IMR-90 (cell line): ENCODE measurements around the gene RPS5. TPM values are rescaled to one million over a fixed set of nuclear protein-coding genes. Genes with fewer than 3 reads are reported as not detected.

Source experiments
- ATAC-seq: fragments of 200-7000 bp; cut with Tn5 transposase; 2 replicates; pipeline ENCODE4 v1.9.1; 2020; ENCODE audit warnings: low read depth, mild to moderate bottlenecking, moderate library complexity
- BruUV-seq: library from RNA; stranded (reverse); fragments of 400-500 nt; replicated peaks from 2 replicates; lab custom pipeline; 2021; lab: Mats Ljungman, UMichigan
- CTCF ChIA-PET: fragments of 300-600 bp; formaldehyde crosslinking; extraction: SDS; loops from one replicate; lab custom pipeline; 2021; ENCODE audit warnings: antibody characterized with exemption; lab: Yijun Ruan, JAX
- POLR2A ChIA-PET: fragments of 300-600 bp; sonication (Branson Sonifier 250); formaldehyde crosslinking; loops from one replicate; lab custom pipeline; 2022; ENCODE audit warnings: antibody characterized with exemption; ENCODE audit not compliant: unreplicated experiment; lab: Charles Lee
- DNase-seq: peaks from one replicate; pipeline ENCODE4 v3.0.0; 2013
- H2AFZ ChIP-seq: replicated peaks from 2 replicates; pipeline ENCODE3; 2013; ENCODE audit warnings: low read length, mild to moderate bottlenecking; ENCODE audit not compliant: poor library complexity
- H2AK5ac ChIP-seq: 2 replicates; pipeline ENCODE4 v1.6.1; 2013; ENCODE audit warnings: low read depth, low read length, inconsistent platforms
- H2AK9ac ChIP-seq: replicated peaks from 2 replicates; pipeline ENCODE3; 2013; ENCODE audit warnings: mild to moderate bottlenecking, low read depth, low read length, moderate library complexity; ENCODE audit not compliant: poor library complexity
- H2BK120ac ChIP-seq: 2 replicates; pipeline ENCODE4 v1.6.1; 2013; ENCODE audit warnings: low read depth, low read length, inconsistent platforms
- H2BK15ac ChIP-seq: 3 replicates; pipeline ENCODE4 v1.6.1; 2013; ENCODE audit warnings: low read depth, low read length, inconsistent platforms
- H2BK20ac ChIP-seq: 2 replicates; pipeline ENCODE4 v1.6.1; 2013; ENCODE audit warnings: low read depth, mild to moderate bottlenecking, inconsistent platforms, low read length, moderate library complexity
- H2BK5ac ChIP-seq: 2 replicates; pipeline ENCODE4 v1.6.1; 2013; ENCODE audit warnings: mild to moderate bottlenecking, low read depth, low read length, inconsistent platforms; ENCODE audit not compliant: poor library complexity, severe bottlenecking
- H3K14ac ChIP-seq: replicated peaks from 2 replicates; pipeline ENCODE4 v1.6.1; 2013; ENCODE audit warnings: low read depth, low read length, inconsistent platforms
- H3K18ac ChIP-seq: 2 replicates; pipeline ENCODE4 v1.6.1; 2013; ENCODE audit warnings: low read depth, low read length, control low read depth
- H3K23ac ChIP-seq: 2 replicates; pipeline ENCODE4 v1.6.1; 2013; ENCODE audit warnings: low read depth, low read length, inconsistent platforms
- H3K27ac ChIP-seq: 2 replicates; pipeline ENCODE4 v1.5.1; 2013; ENCODE audit warnings: mild to moderate bottlenecking, control low read depth, low read length; ENCODE audit not compliant: insufficient read depth
- H3K27me3 ChIP-seq: 2 replicates; pipeline ENCODE4 v1.6.1; 2013; ENCODE audit warnings: low read length; ENCODE audit not compliant: control insufficient read depth, insufficient read depth
- H3K36me3 ChIP-seq: 2 replicates; pipeline ENCODE4 v1.6.1; 2013; ENCODE audit warnings: low read length, mixed read lengths; ENCODE audit not compliant: control insufficient read depth, insufficient read depth
- H3K4ac ChIP-seq: 2 replicates; pipeline ENCODE4 v1.6.1; 2013; ENCODE audit warnings: low read depth, low read length, inconsistent platforms
- H3K4me1 ChIP-seq: 2 replicates; pipeline ENCODE4 v1.6.1; 2013; ENCODE audit warnings: low read length, mixed read lengths; ENCODE audit not compliant: control insufficient read depth, insufficient read depth
- H3K4me2 ChIP-seq: 2 replicates; pipeline ENCODE4 v1.6.1; 2013; ENCODE audit warnings: low read depth, mild to moderate bottlenecking, control low read depth, low read length, moderate library complexity
- H3K4me3 ChIP-seq: 2 replicates; pipeline ENCODE4 v1.5.1; 2013; ENCODE audit warnings: low read depth, mild to moderate bottlenecking, control low read depth, low read length, moderate library complexity; ENCODE audit not compliant: insufficient read depth
- H3K56ac ChIP-seq: 2 replicates; pipeline ENCODE4 v1.6.1; 2013; ENCODE audit warnings: low read length, inconsistent platforms; ENCODE audit not compliant: insufficient read depth; ENCODE audit errors: extremely low read depth
- H3K79me1 ChIP-seq, 2 experiments: 2 replicates each; pipeline ENCODE4 v1.6.1; 2013; ENCODE audit warnings: low read length in 2 of 2, inconsistent platforms in 1 of 2, low read depth in 1 of 2
- H3K9ac ChIP-seq: 2 replicates; pipeline ENCODE4 v1.6.1; 2013; ENCODE audit warnings: low read depth, low read length, control low read depth
- H3K9me1 ChIP-seq: 2 replicates; pipeline ENCODE4 v1.6.1; 2013; ENCODE audit warnings: low read length, inconsistent platforms; ENCODE audit not compliant: insufficient read depth
- H3K9me3 ChIP-seq: 2 replicates; pipeline ENCODE4 v1.6.1; 2013; ENCODE audit warnings: low read length; ENCODE audit not compliant: control insufficient read depth, insufficient read depth
- H4K20me1 ChIP-seq: 2 replicates; pipeline ENCODE4 v1.6.1; 2013; ENCODE audit warnings: low read length, inconsistent platforms; ENCODE audit not compliant: insufficient read depth
- H4K5ac ChIP-seq: 2 replicates; pipeline ENCODE4 v1.6.1; 2013; ENCODE audit warnings: mild to moderate bottlenecking, low read depth, low read length, control low read depth
- H4K8ac ChIP-seq, 2 experiments: 2 replicates each; pipeline ENCODE4 v1.6.1; 2013; ENCODE audit warnings: low read depth in 2 of 2, low read length in 2 of 2, control low read depth in 1 of 2, inconsistent platforms in 1 of 2
- H4K91ac ChIP-seq: 2 replicates; pipeline ENCODE4 v1.6.1; 2013; ENCODE audit warnings: low read depth, low read length, inconsistent platforms; ENCODE audit not compliant: insufficient read depth
- BHLHE40 ChIP-seq: fragments of 150-350 bp; IDR thresholded peaks from 2 replicates; pipeline ENCODE4 v1.6.1; 2016; ENCODE audit warnings: mild to moderate bottlenecking, low read depth, low read length
- CEBPB ChIP-seq: IDR thresholded peaks from 2 replicates; pipeline ENCODE4 v1.6.1; 2012; ENCODE audit warnings: low read depth, low read length, improper control_type of control experiment
- ELK1 ChIP-seq: fragments of 150-350 bp; IDR thresholded peaks from 2 replicates; pipeline ENCODE4 v1.6.1; 2016; ENCODE audit warnings: low read depth, mild to moderate bottlenecking, low read length, moderate library complexity, borderline replicate concordance
- FOS ChIP-seq: fragments of 150-350 bp; IDR thresholded peaks from 2 replicates; pipeline ENCODE4 v1.6.1; 2016; ENCODE audit warnings: low read depth, low read length
- MXI1 ChIP-seq: IDR thresholded peaks from 2 replicates; pipeline ENCODE4 v1.6.1; 2012; ENCODE audit warnings: low read depth, mild to moderate bottlenecking, low read length, moderate library complexity, borderline replicate concordance
- NFE2L2 ChIP-seq: fragments of 150-350 bp; IDR thresholded peaks from 2 replicates; pipeline ENCODE4 v1.6.1; 2016; ENCODE audit warnings: low read depth, mild to moderate bottlenecking, low read length
- POLR2A ChIP-seq: IDR thresholded peaks from 2 replicates; pipeline ENCODE4 v1.6.1; 2012; ENCODE audit warnings: mild to moderate bottlenecking, low read depth, low read length
- RAD21 ChIP-seq: IDR thresholded peaks from 2 replicates; pipeline ENCODE4 v1.6.1; 2012; ENCODE audit warnings: low read length, improper control_type of control experiment
- RCOR1 ChIP-seq: IDR thresholded peaks from 2 replicates; pipeline ENCODE4 v1.6.1; 2012; ENCODE audit warnings: mild to moderate bottlenecking, low read length, improper control_type of control experiment; ENCODE audit not compliant: insufficient replicate concordance
- RFX5 ChIP-seq: IDR thresholded peaks from 2 replicates; pipeline ENCODE4 v1.8.0; 2012; ENCODE audit warnings: low read depth, mild to moderate bottlenecking, low read length, moderate library complexity
- SMC3 ChIP-seq: fragments of 150-350 bp; IDR thresholded peaks from 2 replicates; pipeline ENCODE4 v1.6.1; 2016; ENCODE audit warnings: low read depth, mild to moderate bottlenecking, antibody characterized with exemption, low read length, moderate library complexity
- USF2 ChIP-seq: fragments of 150-350 bp; IDR thresholded peaks from 2 replicates; pipeline ENCODE4 v1.6.1; 2017; ENCODE audit warnings: mild to moderate bottlenecking, antibody characterized with exemption, low read length, low read depth
- WGBS, 2 experiments: methylation state at CpG; one replicate each; pipeline versions ENCODE4 v1.1.5 to v1.1.7; 2013; ENCODE audit warnings: missing lambda C conversion rate in 2 of 2; ENCODE audit not compliant: insufficient read length in 1 of 2; ENCODE audit errors: extremely low coverage in 2 of 2; 5-methylcytosine and 5-hydroxymethylcytosine counted together
- dilution Hi-C: fragments of 300-500 bp; cut with HindIII; formaldehyde crosslinking; loops from one replicate; pipeline ENCODE4 v1.14.3; 2018; ENCODE audit warnings: low sequenced_read_pairs; ENCODE audit not compliant: unreplicated experiment
- in situ Hi-C: fragments of 300-500 bp; cut with MboI; formaldehyde crosslinking; loops from 3 replicates; pipeline ENCODE4 v1.14.3; 2019; ENCODE audit warnings: low sequenced_read_pairs, inconsistent platforms, mixed read lengths
- intact Hi-C: fragments of 100-400 bp; cut with micrococcal nuclease; formaldehyde crosslinking; loops from 2 replicates; pipeline ENCODE4 v1.10.0; 2022
- polyA plus RNA-seq, 3 experiments: library from polyadenylated mRNA; depleted of rRNA; stranded (reverse); fragments of >200 nt; gene quantifications; 2 replicates each; pipeline ENCODE4 v1.2.3, GENCODE V29; 2012; ENCODE audit warnings: low replicate concordance in 1 of 3
- total RNA-seq: library from RNA; depleted of rRNA; stranded (reverse); fragments of >200 nt; gene quantifications from 2 replicates; pipeline ENCODE4 v1.2.3, GENCODE V29; 2012

Gene RPS5
- total and polyA plus RNA-seq, 2 of the 4 experiments (the other 2 are of a cell fraction): 3,265 to 5,858 TPM

DNA sequence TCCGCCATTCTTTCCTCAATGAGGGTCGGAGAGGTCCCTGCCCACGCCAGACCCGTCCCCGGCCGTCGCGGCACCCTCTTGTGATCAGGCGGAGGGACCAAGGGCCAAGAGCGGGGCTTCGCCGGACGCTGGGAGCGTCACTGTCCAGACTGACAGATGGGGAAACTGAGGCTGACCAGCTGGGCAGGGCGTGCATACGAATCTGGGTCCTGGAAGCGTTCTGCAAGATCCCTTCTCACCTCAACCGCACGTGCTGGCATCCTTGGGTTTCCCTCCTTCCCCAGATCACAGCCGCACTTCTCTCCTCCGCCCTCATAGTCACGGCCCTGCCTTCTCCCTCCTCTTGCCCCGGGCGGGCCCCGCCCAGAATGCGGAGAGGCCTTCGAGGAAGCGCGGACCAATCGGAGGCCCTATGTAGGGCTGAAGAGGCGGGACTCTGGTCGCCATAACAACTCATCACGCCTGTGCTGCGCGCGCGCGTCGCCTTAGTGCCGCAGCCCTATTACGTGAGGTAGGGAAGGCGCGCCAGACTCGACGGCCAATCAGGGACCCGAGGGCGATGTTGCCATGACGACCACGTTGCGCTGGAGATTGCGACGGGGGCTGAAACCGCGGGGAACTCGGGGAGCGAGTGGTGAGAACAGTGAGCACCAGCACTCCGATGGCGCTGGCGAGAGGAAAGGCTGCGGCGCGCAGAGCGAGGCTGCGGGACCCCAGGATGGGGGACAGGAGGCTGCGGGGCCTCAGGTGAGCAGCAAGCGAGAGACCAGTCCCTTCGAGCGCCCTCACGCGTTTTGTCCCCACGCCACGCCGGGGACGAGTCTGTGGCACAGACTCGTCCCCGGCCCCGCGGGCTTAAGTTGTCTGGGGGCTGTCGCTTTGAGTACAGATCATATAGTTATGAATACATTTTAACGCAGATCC, 14.1 kb downstream of the RPS5 start (continued):
- TF ChIP-seq USF2: peak; percentile 50
- TF ChIP-seq POLR2A: peak; percentile 89
- no peak for TF ChIP-seq RAD21

GRCh38 chr19:58401840-58402421, 14.9 kb downstream of the RPS5 start:
- no peak overlapping the region for H3K18ac ChIP-seq
- ATAC-seq (no peak), DNase-seq (no peak)
- H2AK9ac ChIP-seq: peak overlapping the region; percentile 52
- H3K4me2 ChIP-seq: peak overlapping the region; percentile 81
- H3K4me1 ChIP-seq: peaks cover 5% of the 10 kb centered on the region
- H3K27ac ChIP-seq: no peak overlapping the region
- no peak overlapping the region for H4K5ac ChIP-seq
- intact Hi-C loops: no loop called here
- POLR2A ChIA-PET: no interaction called here
- H2BK15ac ChIP-seq: no peak overlapping the region
- H3K23ac ChIP-seq: no peak overlapping the region
- H3K14ac ChIP-seq: no peak overlapping the region
- H4K91ac ChIP-seq: no peak overlapping the region
- H2BK120ac ChIP-seq: no peak overlapping the region
- H2AK5ac ChIP-seq: no peak overlapping the region
- in situ Hi-C loops: no loop called here
- H3K36me3 ChIP-seq: no peaks in the 10 kb centered on the region
- H3K27me3 ChIP-seq: no peaks in the 10 kb centered on the region
- dilution Hi-C loops: no loop called here
- no peak overlapping the region for H3K4ac ChIP-seq
- H3K9me3 ChIP-seq: no peaks in the 10 kb centered on the region
- TF ChIP-seq SMC3 (no peak), FOS (no peak), BHLHE40 (no peak), CEBPB (no peak), MXI1 (no peak), RCOR1 (no peak), ELK1 (no peak), RFX5 (no peak), NFE2L2 (no peak), POLR2A (no peak)
- CTCF ChIA-PET: no interaction called here
- H4K8ac ChIP-seq: no peak overlapping the region
- no TSS peak for BruUV-seq
- no peak overlapping the region for H2BK5ac ChIP-seq
- H3K79me1 ChIP-seq: peaks cover 7 to 18% of the 10 kb centered on the region in 2 experiments; a peak in 3 of 4 replicates
- H3K4me3 ChIP-seq: peak overlapping the region; percentile 66
- H3K9ac ChIP-seq: no peak overlapping the region
- H4K20me1 ChIP-seq: no peaks in the 10 kb centered on the region; the same call in 1 of the 2 replicates
- peak overlapping the region; percentile 71 for H2AFZ ChIP-seq
- no peak overlapping the region for H3K56ac ChIP-seq
- H3K9me1 ChIP-seq: peaks cover 5% of the 10 kb centered on the region
- WGBS, 2 experiments: no CpG with 5 or more reads among the region's 23 CpGs
- H2BK20ac ChIP-seq: no peak overlapping the region
